ENCODE data around the gene FAM163B.

- TF ChIP-seq CTCF (IDR thresholded peaks at IDR 0.05) (no peak), POLR2A (IDR thresholded peaks at IDR 0.05) (no peak)
Measured at GRCh38 chr9:133577737-133578112, 31.5 kb downstream of the FAM163B start.
